AG09309 (cell line): Measurements from ENCODE around the gene LPIN3.

ENCODE experiments used
- DNase-seq: peaks from one replicate; pipeline ENCODE4 v3.0.0-alpha.2; 2010; ENCODE audit warnings: low read depth
- H3K4me3 ChIP-seq: 2 replicates; pipeline ENCODE4 v1.5.1; 2011; ENCODE audit warnings: mild to moderate bottlenecking, low read depth, low read length, moderate library complexity; ENCODE audit not compliant: control insufficient read depth
- TF ChIP-seq, protein P1 (sequence below): IDR thresholded peaks from 2 replicates; pipeline ENCODE4 v1.5.1; 2011; ENCODE audit warnings: mild to moderate bottlenecking, low read depth, low read length, inconsistent platforms; ENCODE audit not compliant: insufficient read depth, control insufficient read depth; ENCODE audit errors: missing control alignments

Gene LPIN3

DNA sequence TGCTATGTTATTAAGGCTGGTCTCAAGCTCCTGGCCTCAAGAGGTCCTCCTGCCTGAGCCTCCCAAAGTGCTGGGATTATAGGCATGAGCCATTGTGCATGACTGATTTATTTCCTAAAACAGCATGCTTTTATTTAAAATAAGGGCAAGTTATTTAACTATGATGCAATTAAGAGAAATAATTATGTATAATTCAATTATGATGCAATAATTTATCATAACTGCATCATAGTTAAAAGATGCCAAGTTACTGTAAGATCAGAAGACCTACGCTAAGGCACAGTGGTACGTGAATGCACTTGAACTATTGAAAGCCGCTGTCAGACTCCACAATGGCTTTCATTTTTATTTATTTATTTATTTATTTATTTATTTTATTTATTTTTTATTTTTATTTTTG is 50.3 kb downstream of the LPIN3 start:
- TF ChIP-seq, protein P1, sequence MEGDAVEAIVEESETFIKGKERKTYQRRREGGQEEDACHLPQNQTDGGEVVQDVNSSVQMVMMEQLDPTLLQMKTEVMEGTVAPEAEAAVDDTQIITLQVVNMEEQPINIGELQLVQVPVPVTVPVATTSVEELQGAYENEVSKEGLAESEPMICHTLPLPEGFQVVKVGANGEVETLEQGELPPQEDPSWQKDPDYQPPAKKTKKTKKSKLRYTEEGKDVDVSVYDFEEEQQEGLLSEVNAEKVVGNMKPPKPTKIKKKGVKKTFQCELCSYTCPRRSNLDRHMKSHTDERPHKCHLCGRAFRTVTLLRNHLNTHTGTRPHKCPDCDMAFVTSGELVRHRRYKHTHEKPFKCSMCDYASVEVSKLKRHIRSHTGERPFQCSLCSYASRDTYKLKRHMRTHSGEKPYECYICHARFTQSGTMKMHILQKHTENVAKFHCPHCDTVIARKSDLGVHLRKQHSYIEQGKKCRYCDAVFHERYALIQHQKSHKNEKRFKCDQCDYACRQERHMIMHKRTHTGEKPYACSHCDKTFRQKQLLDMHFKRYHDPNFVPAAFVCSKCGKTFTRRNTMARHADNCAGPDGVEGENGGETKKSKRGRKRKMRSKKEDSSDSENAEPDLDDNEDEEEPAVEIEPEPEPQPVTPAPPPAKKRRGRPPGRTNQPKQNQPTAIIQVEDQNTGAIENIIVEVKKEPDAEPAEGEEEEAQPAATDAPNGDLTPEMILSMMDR, result no peak
- H3K4me3 ChIP-seq, result no peak overlapping the region
- no peak for DNase-seq

DNA sequence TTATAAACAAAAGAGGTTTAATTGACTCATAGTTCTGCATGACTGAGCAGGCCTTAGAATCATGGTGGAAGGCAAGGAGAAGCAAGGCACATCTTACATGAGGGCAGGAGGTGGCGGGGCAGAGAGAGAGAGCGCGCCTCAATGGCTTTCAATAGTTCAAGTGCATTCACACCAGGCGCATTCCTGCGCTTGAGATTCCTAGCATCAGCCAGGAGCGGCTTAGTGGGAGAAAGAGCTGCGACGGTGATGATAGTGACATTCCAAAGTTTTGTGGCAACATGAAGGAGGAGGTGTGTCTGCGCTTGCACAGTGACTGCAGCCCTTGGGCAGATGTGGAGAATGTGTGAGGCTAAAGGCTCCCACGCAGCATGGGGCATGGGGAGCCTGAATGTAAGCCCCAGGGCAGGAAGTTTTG is 51.0 kb downstream of the LPIN3 start:
- no peak for DNase-seq
- no peak overlapping the region for H3K4me3 ChIP-seq
- TF ChIP-seq, protein P1, result no peak

DNA sequence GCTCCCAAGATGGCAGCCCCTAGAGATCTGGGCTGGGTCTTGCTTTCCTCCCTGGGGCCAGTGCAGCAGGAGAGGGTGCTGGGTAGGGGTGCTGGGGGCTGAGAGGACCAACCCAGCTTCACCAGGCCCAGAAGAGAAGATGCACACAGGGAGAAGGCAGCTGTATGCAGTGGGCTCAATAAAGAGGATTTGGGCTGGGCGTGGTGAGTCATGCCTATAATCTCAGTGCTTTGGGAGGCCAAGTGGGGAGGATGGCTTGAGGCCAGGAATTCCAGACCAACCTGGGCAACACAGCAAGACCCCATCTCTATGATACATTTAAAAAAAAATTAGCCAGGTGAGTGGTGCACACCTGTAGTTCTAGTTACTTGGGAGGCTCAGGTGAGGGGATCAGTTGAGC is 51.7 kb downstream of the LPIN3 start:
- DNase-seq, result no peak

DNA sequence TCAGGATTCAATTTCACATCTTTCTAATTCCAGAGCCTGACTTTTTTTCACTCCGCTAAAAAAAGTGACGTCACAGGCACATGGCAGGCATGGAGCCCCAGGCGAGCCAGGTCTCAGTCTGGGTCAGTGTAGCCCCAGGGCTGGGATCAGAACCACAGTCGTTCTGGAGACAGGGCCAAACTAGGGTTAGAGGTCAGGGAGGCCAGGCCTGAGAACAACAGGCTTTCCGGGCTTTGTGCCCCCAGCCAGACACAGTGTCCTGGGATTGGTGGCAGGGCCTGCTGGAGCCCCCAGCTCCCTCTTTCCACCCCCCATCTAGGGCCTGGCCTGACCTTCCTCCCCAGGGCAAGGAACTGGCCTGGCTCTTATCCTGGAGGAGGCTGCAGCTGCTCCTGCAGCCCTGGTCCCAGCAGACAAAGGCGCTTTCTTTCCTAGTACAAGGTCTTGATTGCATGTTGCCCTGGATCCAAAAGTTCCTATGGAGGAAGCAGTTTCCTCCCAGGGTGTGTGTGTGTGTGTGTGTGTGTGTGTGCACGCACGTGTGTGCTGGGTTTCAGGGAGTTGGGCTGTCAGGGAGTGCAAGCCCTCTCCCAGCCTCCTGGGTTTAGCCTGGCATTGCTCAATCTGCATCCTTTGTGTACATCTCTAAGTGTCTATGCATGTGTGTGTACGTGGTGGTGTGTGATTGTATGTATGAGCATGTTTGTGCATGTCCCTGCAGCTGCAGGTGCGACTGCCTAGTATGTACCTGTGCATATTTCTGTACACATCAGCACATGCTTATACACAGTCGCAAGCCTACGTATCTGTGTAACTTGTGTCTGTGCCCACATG is 52.5 kb downstream of the LPIN3 start:
- no peak overlapping the region for H3K4me3 ChIP-seq
- DNase-seq, result no peak
- TF ChIP-seq, protein P1, result no peak

More for the DNA sequence above, 51.7 kb downstream of the LPIN3 start:
- H3K4me3 ChIP-seq, result no peak overlapping the region
- TF ChIP-seq, protein P1, result no peak

DNA sequence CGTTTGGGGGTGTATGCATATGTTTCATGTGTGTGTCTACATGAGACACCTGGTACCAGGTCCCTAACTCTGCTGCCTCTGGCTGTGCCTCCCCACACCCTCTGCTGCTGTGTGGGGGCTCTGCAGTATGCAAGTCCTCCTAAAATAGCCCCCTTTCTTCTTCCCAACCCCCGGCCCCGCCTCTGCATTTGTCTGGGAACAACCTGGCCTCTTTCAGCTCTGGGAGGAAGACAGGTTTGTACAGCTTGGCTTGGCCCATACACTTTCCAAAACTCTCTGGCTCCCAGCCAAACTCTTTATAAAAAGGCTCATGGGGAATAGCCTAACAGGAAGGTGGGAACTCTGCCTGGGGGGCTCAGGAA is 53.1 kb downstream of the LPIN3 start:
- H3K4me3 ChIP-seq, result no peak overlapping the region
- no peak for DNase-seq
- TF ChIP-seq, protein P1, result no peak

DNA sequence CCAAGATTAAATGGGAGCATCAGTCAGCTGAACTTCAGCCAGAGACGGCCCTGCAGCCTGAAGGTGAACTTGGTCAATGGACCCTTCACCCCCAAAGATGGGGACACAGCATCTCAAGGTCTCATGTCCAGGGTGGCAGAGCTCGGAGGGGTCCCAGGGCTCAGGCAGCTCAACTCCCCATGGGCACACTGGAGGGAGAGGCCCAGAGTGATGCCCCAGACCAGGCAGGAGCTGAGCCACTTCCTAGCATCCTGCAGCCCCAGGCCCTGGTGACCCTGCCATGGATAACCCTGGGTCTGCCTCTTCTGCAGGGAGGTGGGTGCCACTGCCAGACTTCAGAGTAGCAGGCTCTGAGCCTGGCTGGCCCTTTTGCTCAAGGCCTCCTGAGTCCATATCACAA is 53.5 kb downstream of the LPIN3 start:
- TF ChIP-seq, protein P1, result no peak
- H3K4me3 ChIP-seq, result no peak overlapping the region
- no peak for DNase-seq
